Activated effector memory CD4-positive, alpha-beta T cell treated with Interleukin-2 at 50 U/mL for 16 hours (primary cell): ENCODE measurements around the gene HDAC10.
A peak's percentile ranks its signal among the peaks of the same experiment; 100 is the strongest.

Experiments
- DNase-seq: peaks from one replicate; pipeline ENCODE4 v3.0.0-alpha.2; 2020

HDAC10 gene

DNA sequence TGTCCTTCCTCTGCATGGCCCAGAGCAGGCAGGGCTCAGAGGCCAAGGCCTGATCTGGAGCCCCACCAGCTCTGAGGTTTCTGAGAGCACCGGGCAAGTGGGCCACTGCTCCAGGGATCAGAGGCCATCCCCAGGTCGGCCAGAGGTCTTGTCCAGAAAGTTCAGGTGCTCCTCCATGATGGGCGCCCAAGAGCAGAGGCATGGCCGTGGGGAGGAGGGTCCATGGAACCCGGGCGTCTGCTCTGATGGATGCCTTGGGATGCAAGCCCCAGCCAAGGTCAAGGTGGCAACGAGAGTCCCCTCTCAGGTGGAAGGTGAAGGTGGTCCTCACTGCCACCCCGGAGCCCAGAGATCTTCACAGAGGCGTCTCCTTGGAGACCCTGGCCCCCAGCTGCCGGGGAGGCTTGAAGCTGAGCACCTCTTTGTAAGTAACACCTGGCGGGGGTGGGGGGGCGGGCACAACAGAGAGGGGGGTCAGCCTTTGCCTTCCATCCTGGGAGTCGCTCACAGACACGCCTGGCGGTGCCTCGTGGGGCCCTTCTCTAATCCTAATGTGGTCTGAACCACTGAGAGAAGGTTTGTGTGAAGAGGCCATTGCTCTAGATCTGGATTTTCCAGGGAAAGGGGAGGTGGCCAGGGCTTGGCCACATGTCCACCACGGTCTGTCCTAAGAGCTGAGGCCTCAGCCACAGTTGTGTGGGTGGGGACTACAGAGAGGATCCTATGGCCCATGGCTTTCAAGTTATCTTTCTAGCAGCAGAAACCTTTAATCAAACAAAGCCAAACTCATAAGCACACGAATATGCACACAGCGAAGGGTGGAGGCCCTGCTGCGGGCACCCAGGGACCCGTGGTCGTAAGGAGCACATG lies 2.2 kb upstream of the HDAC10 start:
- DNase-seq = no peak

DNA sequence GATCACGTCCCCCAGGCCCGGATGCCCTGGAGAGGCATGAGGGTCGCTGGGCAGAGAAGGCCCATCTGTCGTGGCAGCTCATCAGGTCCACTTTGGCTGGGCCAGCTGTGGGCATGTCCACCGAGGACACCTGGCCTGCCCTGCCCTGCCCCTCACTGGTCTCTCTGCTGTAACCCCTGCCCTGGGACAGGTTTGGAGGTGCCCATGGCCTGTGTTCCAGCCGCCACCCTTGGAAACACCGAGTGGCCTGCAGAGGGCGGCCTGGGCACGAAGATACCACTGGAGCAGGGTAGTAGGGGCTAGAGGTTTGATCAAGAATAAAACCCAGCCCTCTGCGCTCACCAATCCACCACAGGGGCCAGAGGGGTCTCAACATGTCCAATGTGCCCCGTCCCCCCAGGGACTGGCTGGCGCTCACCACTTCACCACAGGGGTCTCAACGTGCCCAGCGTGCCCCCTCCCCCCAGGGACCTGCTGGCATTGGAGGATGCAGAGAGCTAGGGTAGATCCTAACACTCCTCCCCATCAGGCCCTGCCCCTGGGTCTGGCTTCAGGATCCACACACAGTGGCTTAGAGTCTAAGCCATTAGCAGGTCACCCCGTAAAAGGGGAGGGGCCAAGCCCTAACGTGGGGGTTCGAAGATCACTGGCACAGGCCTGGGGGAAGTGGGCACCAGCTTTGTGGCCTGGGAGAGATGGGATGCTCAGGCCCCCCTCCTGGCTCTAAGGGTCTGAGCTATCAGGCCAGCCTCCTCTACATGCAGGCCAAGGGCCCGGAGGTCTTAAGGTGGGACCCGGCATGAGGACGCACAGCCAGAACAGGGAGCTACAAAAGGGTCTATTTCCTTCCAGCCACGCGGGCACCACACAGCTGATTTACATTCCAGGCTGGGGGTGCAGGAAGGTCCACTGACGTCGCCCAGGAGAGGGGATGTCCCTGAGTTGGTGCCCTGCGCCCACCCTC lies 1.3 kb upstream of the HDAC10 start:
- DNase-seq = peak; percentile 64

GRCh38 chr22:50251477-50252081 lies 514 bp upstream of the HDAC10 start:
- DNase-seq = no peak

GRCh38 chr22:50250249-50250554 lies 863 bp downstream of the HDAC10 start:
- no peak for DNase-seq

DNA sequence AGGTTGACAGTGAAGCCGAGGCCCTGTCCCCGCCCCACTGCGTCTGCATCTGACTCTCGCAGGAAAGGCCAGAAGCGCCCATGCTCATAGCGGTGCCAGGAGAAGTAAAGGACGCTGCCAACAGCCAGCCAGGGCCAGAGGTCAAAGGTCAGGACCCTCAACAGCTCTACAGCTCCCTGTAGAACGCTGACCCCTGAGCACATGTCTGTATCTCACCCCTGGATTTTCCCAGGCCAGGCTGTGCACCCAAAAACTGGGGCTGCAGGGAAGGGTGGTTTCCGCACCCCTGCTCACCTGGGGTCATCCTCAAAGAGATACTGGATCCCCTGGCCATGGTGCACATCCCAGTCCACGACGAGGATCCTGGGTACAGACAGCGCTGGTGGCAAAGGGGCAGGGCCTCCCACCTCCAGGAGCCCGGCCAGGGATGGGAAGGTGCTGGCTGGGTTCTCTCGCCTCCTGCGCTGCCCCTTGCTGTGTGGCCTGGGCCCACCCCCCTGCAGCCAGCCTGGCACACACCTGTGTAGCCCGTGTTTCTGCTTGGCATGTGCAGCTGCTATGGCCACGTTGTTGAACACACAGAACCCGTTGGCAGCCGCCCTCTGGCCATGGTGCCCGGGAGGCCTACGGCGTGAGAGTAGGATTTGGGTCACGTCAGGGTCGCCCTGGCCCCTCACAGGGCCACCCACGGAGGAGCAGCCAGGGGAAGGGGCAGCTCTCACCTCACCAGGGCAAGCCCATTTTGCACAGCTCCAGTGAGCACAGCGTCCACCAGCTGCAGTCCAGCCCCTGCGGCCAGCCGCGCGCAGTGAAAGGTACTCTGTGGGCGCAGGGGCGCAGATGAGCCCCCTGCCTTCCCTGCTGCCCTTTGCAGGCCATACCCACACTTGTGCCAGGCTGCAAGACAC lies 1.5 kb downstream of the HDAC10 start:
- DNase-seq = no peak

GRCh38 chr22:50248196-50249081 lies 2.6 kb downstream of the HDAC10 start:
- DNase-seq = no peak

- peak; percentile 38 for DNase-seq
Observed at GRCh38 chr22:50247748-50248147, 3.3 kb downstream of the HDAC10 start.

DNA sequence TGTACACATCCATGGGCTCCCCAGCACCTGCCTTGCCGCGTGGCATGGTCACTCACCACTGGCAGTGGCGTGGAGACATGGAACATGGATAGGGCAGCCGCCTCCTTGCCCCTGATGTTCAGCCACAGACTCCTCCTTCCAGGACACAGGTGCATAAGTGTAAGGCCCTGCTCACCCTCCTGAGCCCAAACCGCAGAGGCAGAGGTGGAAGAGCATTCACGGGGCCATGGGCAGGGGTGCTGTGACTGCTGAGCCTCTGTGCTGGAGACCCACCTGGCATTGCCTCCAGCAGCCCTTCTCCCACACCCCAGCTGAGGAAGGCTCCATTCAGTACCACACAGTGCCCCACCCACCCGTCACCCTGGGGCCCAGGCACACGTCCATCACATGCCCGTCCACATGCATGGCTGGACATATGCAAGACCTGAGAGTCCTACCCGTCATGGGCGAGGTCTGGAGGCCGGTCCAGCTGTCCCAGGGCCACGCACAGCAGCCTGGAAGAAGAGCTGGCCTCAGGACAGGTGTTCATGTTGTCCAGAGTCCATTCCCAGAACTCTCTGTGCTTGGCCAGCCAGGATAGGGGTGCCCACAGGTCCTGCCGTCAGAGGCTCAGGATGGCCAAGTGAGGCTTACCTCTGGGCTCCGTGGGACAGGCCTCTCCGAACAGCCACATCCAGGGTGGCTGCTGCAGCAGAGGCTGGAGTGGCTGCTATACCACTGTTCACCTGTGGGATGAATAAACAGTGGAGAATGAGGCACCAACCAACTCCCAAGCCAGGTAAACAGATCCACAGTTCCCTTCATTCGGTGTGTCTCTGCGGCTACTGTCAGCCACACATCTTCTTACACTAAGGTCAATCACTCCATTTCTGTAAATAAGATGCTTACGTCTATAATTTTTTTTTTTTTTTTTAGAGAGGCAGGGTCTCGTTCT lies 4.6 kb downstream of the HDAC10 start:
- no peak for DNase-seq

GRCh38 chr22:50245214-50246072 lies 5.6 kb downstream of the HDAC10 start:
- no peak for DNase-seq

GRCh38 chr22:50244420-50245213 lies 6.4 kb downstream of the HDAC10 start, which contains the start of gene TUBGCP6:
Gene TUBGCP6, minus strand, starts transcription at chr22:50245023. Its CDS starts 564 bp downstream, at chr22:50244459.
- peak; percentile 85 for DNase-seq

DNA sequence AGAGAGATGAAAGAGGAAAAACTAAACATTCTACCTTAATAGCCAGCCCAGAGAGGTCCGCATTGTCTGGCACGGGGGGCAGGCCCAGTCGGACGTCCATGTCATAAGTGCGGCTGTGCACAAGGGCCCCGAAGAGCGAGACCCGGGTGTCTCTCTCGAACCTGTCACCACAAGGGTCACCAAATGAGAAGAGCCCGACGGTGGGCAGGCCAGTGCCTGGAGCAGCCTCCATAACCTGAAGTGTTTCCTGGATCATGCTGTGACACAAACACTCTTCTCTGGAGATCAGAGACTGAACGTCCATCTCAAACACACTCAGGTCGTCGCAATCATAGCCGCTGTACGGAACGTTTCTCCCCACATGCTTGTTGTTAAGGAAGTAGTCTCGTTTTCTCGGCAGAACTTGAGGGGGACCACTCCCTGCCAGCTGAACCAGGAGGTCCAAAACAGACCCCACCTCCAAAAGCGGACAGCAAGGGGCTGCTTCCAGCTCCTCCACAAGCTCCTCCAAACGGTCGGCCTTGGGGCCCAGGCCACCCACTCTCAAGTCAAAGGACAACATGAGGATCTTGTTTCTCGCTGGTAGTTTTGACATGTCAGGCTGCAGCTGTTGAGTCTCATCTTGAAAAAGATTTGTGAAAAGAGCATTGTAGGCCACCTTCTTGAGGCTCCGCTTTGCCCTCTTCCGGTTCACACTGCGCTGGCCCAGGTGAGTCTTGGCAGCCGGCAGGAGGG lies 7.2 kb downstream of the HDAC10 start:
- DNase-seq = no peak

GRCh38 chr22:50242406-50242949 lies 8.6 kb downstream of the HDAC10 start:
- no peak for DNase-seq

DNA sequence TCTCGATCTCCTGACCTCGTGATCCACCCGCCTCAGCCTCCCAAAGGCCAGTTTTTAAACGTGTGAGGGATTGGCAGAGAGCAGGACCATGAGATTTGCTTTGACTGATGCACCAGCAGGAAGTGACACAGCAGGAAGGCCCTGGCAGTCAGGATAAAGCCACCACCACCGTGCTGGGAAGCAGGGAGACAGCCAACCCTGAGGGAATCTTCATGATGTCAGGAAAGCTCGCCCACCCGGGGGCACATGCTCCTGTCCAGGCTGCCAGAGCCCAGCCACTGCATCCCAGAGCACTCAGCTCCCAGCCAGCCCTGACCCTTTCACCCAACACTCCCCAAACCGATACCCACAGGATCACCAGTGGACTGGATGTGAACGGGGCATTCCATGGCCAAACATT lies 12.3 kb downstream of the HDAC10 start:
- no peak for DNase-seq

DNA sequence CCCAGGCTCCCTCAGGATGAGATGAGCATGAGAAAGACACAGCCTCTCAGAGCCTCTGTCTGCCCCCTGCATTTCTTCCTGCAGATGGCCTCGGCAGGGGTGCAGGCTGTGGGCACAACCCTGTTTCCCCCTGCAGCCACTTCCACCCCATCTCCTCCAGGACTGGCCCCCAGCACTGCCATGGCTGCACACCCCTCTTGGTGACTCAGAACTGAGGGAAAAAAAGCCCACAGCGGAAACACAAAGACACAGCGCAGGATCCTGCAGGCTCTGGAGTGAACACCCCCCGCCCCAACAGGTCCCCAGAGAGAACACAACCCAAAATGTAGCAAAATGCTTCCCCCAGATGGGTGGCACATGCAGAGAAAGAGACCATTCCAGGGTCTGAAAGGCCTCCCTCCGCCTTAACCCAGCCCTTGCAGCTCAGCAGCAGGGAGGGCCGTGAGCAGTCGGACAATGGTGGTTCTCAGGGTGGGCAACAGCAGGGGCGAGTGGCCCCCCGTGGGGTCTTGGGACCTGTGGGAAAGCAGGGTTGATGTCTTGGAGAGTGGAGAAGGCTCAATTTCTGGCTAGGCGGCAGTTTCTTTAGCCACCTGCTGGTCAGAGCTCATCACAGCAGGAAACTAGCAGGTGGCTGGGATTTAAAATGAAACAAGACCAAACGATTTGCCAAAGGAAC lies 14.2 kb downstream of the HDAC10 start:
- no peak for DNase-seq

GRCh38 chr22:50233223-50233622 lies 17.8 kb downstream of the HDAC10 start:
- no peak for DNase-seq

GRCh38 chr22:50232481-50233151 lies 18.4 kb downstream of the HDAC10 start:
- no peak for DNase-seq
